Epithelial cell of proximal tubule (primary cell): ENCODE data around the gene CAMTA1. TPM values are rescaled to one million over a fixed set of nuclear protein-coding genes. Genes with fewer than 3 reads are reported as not detected.

Experiments
- DNase-seq: peaks from one replicate; pipeline ENCODE4 v3.0.0-alpha.2; 2011; ENCODE audit warnings: low read depth
- H3K4me3 ChIP-seq: 2 replicates; pipeline ENCODE4 v1.5.1; 2011; ENCODE audit warnings: low read depth, mild to moderate bottlenecking, low read length
- total RNA-seq: library from RNA; depleted of rRNA; stranded (reverse); fragments of >200 nt; gene quantifications from 2 replicates; pipeline ENCODE4 v1.2.3, GENCODE V29; 2015
- TF ChIP-seq, protein P1 (sequence below): conservative IDR thresholded peaks from 2 replicates; pipeline ENCODE4 v1.5.1; 2012; ENCODE audit warnings: low read depth, mild to moderate bottlenecking, low read length

Gene CAMTA1
- total RNA-seq, 1 donor from 2014 or later = 79.2 TPM

- DNase-seq = no peak
- no peak overlapping the region for H3K4me3 ChIP-seq
- TF ChIP-seq, protein P1, sequence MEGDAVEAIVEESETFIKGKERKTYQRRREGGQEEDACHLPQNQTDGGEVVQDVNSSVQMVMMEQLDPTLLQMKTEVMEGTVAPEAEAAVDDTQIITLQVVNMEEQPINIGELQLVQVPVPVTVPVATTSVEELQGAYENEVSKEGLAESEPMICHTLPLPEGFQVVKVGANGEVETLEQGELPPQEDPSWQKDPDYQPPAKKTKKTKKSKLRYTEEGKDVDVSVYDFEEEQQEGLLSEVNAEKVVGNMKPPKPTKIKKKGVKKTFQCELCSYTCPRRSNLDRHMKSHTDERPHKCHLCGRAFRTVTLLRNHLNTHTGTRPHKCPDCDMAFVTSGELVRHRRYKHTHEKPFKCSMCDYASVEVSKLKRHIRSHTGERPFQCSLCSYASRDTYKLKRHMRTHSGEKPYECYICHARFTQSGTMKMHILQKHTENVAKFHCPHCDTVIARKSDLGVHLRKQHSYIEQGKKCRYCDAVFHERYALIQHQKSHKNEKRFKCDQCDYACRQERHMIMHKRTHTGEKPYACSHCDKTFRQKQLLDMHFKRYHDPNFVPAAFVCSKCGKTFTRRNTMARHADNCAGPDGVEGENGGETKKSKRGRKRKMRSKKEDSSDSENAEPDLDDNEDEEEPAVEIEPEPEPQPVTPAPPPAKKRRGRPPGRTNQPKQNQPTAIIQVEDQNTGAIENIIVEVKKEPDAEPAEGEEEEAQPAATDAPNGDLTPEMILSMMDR = no peak
Observed at GRCh38 chr1:6951536-6951935, 166.3 kb downstream of the CAMTA1 start.

DNA sequence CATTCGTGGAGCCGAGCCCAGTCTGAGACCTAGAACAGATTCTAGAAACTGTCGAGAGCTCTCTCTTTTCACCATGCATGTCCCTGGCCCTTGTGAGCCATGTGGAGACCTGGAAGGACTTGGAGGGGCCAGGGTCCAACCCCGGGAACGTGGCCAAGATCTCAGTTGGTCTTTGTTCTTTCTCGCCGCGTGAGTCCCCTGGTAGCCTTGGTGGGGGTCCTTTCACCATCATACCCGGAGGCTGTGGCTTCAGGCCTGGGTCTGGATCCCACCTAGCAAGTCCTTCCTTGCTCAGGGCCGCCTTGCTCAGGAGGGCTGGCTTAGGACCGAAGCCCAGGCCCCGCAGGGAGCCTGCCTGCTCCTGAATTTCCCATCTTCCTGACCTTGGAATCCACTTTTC lies 168.0 kb downstream of the CAMTA1 start:
- no peak for DNase-seq
- H3K4me3 ChIP-seq = no peak overlapping the region
- TF ChIP-seq, protein P1 = no peak

DNA sequence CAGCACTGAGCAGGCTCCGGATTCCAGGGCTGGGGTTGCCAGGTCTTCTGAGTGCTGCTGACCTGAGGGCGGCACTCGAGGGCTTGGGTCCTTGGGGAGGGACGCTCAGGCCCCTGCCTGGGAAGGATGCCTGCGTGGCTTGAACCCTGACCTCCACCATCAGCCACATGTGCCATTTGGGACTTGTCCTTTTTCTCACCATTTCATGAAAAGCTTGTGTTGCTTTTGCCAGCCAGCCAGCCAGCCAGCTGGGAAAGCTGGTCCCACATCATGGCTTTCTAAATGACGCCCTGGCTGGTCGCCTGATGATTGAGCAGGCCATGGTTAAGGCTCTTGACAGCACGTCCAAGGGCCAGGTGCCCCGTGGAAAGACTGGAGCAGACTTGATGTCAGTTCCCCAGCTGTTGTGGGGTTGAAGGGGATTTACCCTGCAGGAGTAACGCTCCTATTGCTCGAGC lies 168.7 kb downstream of the CAMTA1 start:
- TF ChIP-seq, protein P1 = no peak
- DNase-seq = no peak
- H3K4me3 ChIP-seq = no peak overlapping the region

DNA sequence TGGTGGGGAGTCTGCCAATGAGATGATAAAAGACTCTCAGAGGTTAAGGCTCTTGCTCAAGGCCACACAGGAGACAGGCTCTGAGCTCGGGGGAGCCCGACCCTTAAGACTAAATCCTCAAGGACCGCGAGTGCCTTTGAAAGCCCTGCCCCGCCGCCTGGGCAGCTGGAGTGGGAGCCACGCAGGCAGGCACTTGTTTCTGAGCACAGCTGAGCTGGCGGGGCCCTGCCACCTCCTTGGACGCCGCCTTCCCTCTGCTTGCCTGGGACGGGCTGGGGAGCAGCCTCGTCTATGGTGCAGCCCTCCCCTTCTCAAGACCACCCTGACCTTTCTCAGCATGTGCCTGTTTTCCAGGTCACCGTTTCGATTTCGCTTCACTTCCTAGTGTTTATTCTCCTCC lies 169.3 kb downstream of the CAMTA1 start:
- TF ChIP-seq, protein P1 = no peak
- no peak overlapping the region for H3K4me3 ChIP-seq
- DNase-seq = no peak

DNA sequence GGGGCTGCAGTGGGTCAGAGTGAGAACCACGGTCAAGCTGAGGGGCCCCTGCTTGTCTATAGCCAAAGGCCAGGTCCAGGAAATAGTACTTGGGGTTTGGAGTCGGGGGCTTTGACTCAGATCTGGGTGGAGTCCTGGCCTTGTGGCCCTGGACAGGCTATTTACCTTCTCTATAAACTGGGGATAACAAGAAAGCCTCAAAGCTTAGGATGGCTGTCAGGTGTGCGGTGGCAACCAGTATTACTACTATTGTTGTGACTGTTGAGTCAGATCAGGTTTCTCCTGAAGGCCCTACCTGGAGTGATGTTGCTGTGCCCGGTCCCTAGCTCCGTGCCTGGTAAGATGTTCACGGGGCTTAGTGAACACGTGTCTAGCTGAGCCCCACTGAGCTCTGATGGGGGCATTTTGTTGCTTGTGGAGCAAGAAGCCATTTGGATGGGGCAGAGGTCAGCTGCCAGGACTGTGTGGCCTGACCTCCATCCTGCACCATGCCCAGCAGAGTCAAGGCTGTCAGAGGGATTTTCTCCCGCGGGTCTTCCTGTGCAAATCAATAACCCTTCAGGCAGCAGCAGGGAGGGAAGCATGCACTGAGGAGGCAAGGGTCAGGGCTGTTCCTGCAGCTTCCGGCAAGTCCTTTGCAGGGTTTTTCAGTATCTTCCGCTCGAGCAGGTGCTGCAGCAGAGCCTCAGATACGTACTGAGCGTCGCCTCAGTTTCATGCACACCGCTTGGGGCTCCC lies 170.3 kb downstream of the CAMTA1 start:
- H3K4me3 ChIP-seq = no peak overlapping the region
- DNase-seq = no peak

GRCh38 chr1:6956488-6957159 lies 171.4 kb downstream of the CAMTA1 start:
- TF ChIP-seq, protein P1 = no peak
- no peak for DNase-seq
- H3K4me3 ChIP-seq = no peak overlapping the region

More for the DNA sequence above, 170.3 kb downstream of the CAMTA1 start:
- TF ChIP-seq, protein P1 = no peak
